SK-N-SH (cell line): Measurements from ENCODE around the gene PCNX2. TPM values are rescaled to one million over a fixed set of nuclear protein-coding genes. Genes with fewer than 3 reads are reported as not detected.

ENCODE experiments used
- CTCF ChIA-PET: fragments of 300-600, 350-600 bp; formaldehyde crosslinking; extraction: SDS; loops from one replicate; lab custom pipeline; 2021; lab: Yijun Ruan, JAX
- POLR2A ChIA-PET: fragments of 350-600 bp; sonication (Branson Sonifier 250); formaldehyde crosslinking; extraction: SDS; loops from one replicate; lab custom pipeline; 2020; ENCODE audit warnings: antibody characterized with exemption, inconsistent platforms; lab: Yijun Ruan, JAX
- DNase-seq: peaks from one replicate; pipeline ENCODE4 v3.0.0; 2012
- H2AFZ ChIP-seq: fragments of 200-600 bp; sonication (generic); 2 replicates; pipeline ENCODE4 v1.8.1; 2016; ENCODE audit warnings: antibody characterized with exemption, mild to moderate bottlenecking, low read depth
- H3F3A ChIP-seq: fragments of 200-600 bp; sonication (generic); replicated peaks from 2 replicates; pipeline ENCODE3; 2016; ENCODE audit warnings: antibody characterized with exemption, mild to moderate bottlenecking; ENCODE audit not compliant: insufficient read depth
- H3K27ac ChIP-seq, 2 experiments: fragments of 200-500 bp in 1 of 2; fragments of 200-600 bp in 1 of 2; sonication (Bioruptor generic) in 1 of 2; sonication (generic), shearing (Covaris generic) in 1 of 2; 2 replicates each; pipeline versions ENCODE4 v1.5.1 to v1.6.1; 2014 to 2016; ENCODE audit warnings: low read depth in 2 of 2, inconsistent platforms in 1 of 2, low read length in 1 of 2, mild to moderate bottlenecking in 1 of 2, mixed read lengths in 1 of 2
- H3K27me3 ChIP-seq: fragments of 200-600 bp; sonication (generic), shearing (Covaris generic); 2 replicates; pipeline ENCODE4 v1.6.1; 2016; ENCODE audit warnings: mixed run types; ENCODE audit not compliant: insufficient read depth
- H3K36me3 ChIP-seq, 2 experiments: fragments of 200-500 bp in 1 of 2; fragments of 200-600 bp in 1 of 2; sonication (Bioruptor generic) in 1 of 2; sonication (generic) in 1 of 2; replicated peaks in 1 of 2; 2 replicates each; pipeline versions ENCODE3 to v1.5.1; 2014 to 2016; ENCODE audit warnings: low read length in 1 of 2, mild to moderate bottlenecking in 1 of 2; ENCODE audit not compliant: insufficient read depth in 2 of 2, control insufficient read depth in 1 of 2
- H3K4me1 ChIP-seq, 2 experiments: fragments of 200-500 bp in 1 of 2; fragments of 200-600 bp in 1 of 2; sonication (Bioruptor generic) in 1 of 2; sonication (generic), shearing (Covaris generic) in 1 of 2; 2 replicates each; pipeline versions ENCODE4 v1.5.1 to v1.6.1; 2014 to 2016; ENCODE audit warnings: low read depth in 1 of 2, low read length in 1 of 2, mixed run types in 1 of 2; ENCODE audit not compliant: insufficient read depth in 2 of 2, control insufficient read depth in 1 of 2
- H3K4me2 ChIP-seq: fragments of 200-600 bp; sonication (generic), shearing (Covaris generic); 2 replicates; pipeline ENCODE4 v1.6.1; 2017; ENCODE audit warnings: mixed run types
- H3K4me3 ChIP-seq, 2 experiments: fragments of 200-500 bp in 1 of 2; fragments of 200-600 bp in 1 of 2; sonication (Bioruptor generic) in 1 of 2; sonication (generic), shearing (Covaris generic) in 1 of 2; 2 replicates each; pipeline versions ENCODE4 v1.5.1 to v1.8.1; 2014 to 2016; ENCODE audit warnings: low read depth in 2 of 2, inconsistent platforms in 1 of 2, low read length in 1 of 2, mild to moderate bottlenecking in 1 of 2, mixed read lengths in 1 of 2, moderate library complexity in 1 of 2
- H3K79me2 ChIP-seq: fragments of 200-600 bp; sonication (generic); 2 replicates; pipeline ENCODE4 v1.8.1; 2017; ENCODE audit warnings: mild to moderate bottlenecking; ENCODE audit not compliant: insufficient read depth
- H3K9ac ChIP-seq: fragments of 200-600 bp; sonication (generic); 2 replicates; pipeline ENCODE4 v1.6.1; 2017; ENCODE audit warnings: mixed run types
- H3K9me2 ChIP-seq: fragments of 200-600 bp; sonication (generic); 2 replicates; pipeline ENCODE4 v1.6.1; 2017; ENCODE audit warnings: mixed run types
- H3K9me3 ChIP-seq: fragments of 200-600 bp; sonication (generic); 2 replicates; pipeline ENCODE4 v1.6.1; 2017; ENCODE audit warnings: mixed run types, mild to moderate bottlenecking, moderate library complexity
- H4K20me1 ChIP-seq: fragments of 200-600 bp; sonication (generic); 2 replicates; pipeline ENCODE4 v1.6.1; 2017; ENCODE audit warnings: mild to moderate bottlenecking, mixed run types; ENCODE audit not compliant: insufficient read depth
- EZH2phosphoT487 ChIP-seq: fragments of 200-600 bp; sonication (generic); IDR thresholded peaks from 2 replicates; pipeline ENCODE4 v1.6.1; 2017; ENCODE audit warnings: low read depth, mixed run types, mild to moderate bottlenecking, antibody characterized with exemption, moderate library complexity, borderline replicate concordance
- FOSL2 ChIP-seq: IDR thresholded peaks from 2 replicates; pipeline ENCODE4 v1.4.0; 2012; ENCODE audit warnings: low read depth, mild to moderate bottlenecking, moderate library complexity, borderline replicate concordance
- FOXJ3 ChIP-seq: sonication (generic); formaldehyde crosslinking; IDR thresholded peaks from 2 replicates; pipeline ENCODE4 v1.5.1; 2020; ENCODE audit warnings: mild to moderate bottlenecking, missing genetic modification reagents
- GATA2 ChIP-seq: sonication (generic); formaldehyde crosslinking; IDR thresholded peaks from 2 replicates; pipeline ENCODE4 v1.5.0; 2020; ENCODE audit warnings: mild to moderate bottlenecking, missing genetic modification reagents
- JUND ChIP-seq: IDR thresholded peaks from 2 replicates; pipeline ENCODE4 v1.4.0; 2012
- NFIC ChIP-seq: IDR thresholded peaks from 2 replicates; pipeline ENCODE4 v1.4.0; 2012; ENCODE audit warnings: borderline replicate concordance
- NRF1 ChIP-seq: IDR thresholded peaks from 2 replicates; pipeline ENCODE4 v1.6.1; 2012; ENCODE audit warnings: low read depth, mild to moderate bottlenecking, low read length
- PBX3 ChIP-seq: IDR thresholded peaks from 2 replicates; pipeline ENCODE4; 2012
- POLR2AphosphoS5 ChIP-seq: IDR thresholded peaks from 2 replicates; pipeline ENCODE4 v1.6.1; 2012; ENCODE audit warnings: low read depth, low read length
- RXRA ChIP-seq: IDR thresholded peaks from 2 replicates; pipeline ENCODE4 v1.4.0; 2012; ENCODE audit warnings: low read depth, mild to moderate bottlenecking, borderline replicate concordance
- SMC3 ChIP-seq: IDR thresholded peaks from 2 replicates; pipeline ENCODE4 v1.6.1; 2012; ENCODE audit warnings: low read depth, low read length, improper control_type of control experiment
- TAF1 ChIP-seq: IDR thresholded peaks from 2 replicates; pipeline ENCODE4 v1.6.1; 2012; ENCODE audit warnings: low read depth, mild to moderate bottlenecking, low read length, moderate library complexity, borderline replicate concordance
- TCF12 ChIP-seq: IDR thresholded peaks from 2 replicates; pipeline ENCODE4 v1.4.0; 2012
- ZBTB33 ChIP-seq: IDR thresholded peaks from 2 replicates; pipeline ENCODE4 v1.4.0; 2012; ENCODE audit warnings: low read depth, borderline replicate concordance
- WGBS: methylation state at CpG from one replicate; pipeline ENCODE4 v1.1.6; 2017; ENCODE audit warnings: low lambda C conversion rate; 5-methylcytosine and 5-hydroxymethylcytosine counted together
- polyA plus RNA-seq, 3 experiments: library from polyadenylated mRNA; depleted of rRNA; stranded (reverse); fragments of >200 nt; gene quantifications; 2 replicates each; pipeline ENCODE4 v1.2.3, GENCODE V29; 2012
- TF ChIP-seq, protein P1 (sequence below): IDR thresholded peaks from 2 replicates; pipeline ENCODE4 v1.6.1; 2012; ENCODE audit warnings: mild to moderate bottlenecking, low read depth, low read length, moderate library complexity
- TF ChIP-seq, protein P2 (sequence below): fragments of 150-350 bp; IDR thresholded peaks from 2 replicates; pipeline ENCODE4 v1.6.1; 2017; ENCODE audit warnings: antibody characterized with exemption, low read length, low read depth, borderline replicate concordance

The PCNX2 gene
- polyA plus RNA-seq, 1 of the 3 experiments (the other 2 are of a cell fraction) = 10.6 TPM

- H3K9ac ChIP-seq = no peak overlapping the region
- H3K9me2 ChIP-seq = no peaks in the 10 kb centered on the region
- no peaks in the 10 kb centered on the region for H4K20me1 ChIP-seq
- H3K4me1 ChIP-seq = no peaks in the 10 kb centered on the region
- no peaks in the 10 kb centered on the region for H3K36me3 ChIP-seq
- no peak for DNase-seq
- POLR2A ChIA-PET = no interaction called here
- no peak for TF ChIP-seq NFIC
- TF ChIP-seq RXRA = no peak
- no peak for TF ChIP-seq NRF1
- TF ChIP-seq TAF1 = no peak
- TF ChIP-seq, protein P1, sequence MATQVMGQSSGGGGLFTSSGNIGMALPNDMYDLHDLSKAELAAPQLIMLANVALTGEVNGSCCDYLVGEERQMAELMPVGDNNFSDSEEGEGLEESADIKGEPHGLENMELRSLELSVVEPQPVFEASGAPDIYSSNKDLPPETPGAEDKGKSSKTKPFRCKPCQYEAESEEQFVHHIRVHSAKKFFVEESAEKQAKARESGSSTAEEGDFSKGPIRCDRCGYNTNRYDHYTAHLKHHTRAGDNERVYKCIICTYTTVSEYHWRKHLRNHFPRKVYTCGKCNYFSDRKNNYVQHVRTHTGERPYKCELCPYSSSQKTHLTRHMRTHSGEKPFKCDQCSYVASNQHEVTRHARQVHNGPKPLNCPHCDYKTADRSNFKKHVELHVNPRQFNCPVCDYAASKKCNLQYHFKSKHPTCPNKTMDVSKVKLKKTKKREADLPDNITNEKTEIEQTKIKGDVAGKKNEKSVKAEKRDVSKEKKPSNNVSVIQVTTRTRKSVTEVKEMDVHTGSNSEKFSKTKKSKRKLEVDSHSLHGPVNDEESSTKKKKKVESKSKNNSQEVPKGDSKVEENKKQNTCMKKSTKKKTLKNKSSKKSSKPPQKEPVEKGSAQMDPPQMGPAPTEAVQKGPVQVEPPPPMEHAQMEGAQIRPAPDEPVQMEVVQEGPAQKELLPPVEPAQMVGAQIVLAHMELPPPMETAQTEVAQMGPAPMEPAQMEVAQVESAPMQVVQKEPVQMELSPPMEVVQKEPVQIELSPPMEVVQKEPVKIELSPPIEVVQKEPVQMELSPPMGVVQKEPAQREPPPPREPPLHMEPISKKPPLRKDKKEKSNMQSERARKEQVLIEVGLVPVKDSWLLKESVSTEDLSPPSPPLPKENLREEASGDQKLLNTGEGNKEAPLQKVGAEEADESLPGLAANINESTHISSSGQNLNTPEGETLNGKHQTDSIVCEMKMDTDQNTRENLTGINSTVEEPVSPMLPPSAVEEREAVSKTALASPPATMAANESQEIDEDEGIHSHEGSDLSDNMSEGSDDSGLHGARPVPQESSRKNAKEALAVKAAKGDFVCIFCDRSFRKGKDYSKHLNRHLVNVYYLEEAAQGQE = no peak
- no peak for TF ChIP-seq FOSL2
- TF ChIP-seq ZBTB33 = no peak
- no peak for TF ChIP-seq SMC3
- no peak for TF ChIP-seq PBX3
- TF ChIP-seq POLR2AphosphoS5 = no peak
- TF ChIP-seq JUND = no peak
- TF ChIP-seq GATA2 = no peak
- no peak for TF ChIP-seq TCF12
- TF ChIP-seq, protein P2, sequence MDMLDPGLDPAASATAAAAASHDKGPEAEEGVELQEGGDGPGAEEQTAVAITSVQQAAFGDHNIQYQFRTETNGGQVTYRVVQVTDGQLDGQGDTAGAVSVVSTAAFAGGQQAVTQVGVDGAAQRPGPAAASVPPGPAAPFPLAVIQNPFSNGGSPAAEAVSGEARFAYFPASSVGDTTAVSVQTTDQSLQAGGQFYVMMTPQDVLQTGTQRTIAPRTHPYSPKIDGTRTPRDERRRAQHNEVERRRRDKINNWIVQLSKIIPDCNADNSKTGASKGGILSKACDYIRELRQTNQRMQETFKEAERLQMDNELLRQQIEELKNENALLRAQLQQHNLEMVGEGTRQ = no peak
- no peak for TF ChIP-seq EZH2phosphoT487
- no peak for TF ChIP-seq FOXJ3 (CRISPR knock-in tag)
- CTCF ChIA-PET = interaction anchor here (0.6 kb wide), 1 partner anchor 376 kb away, joined by 3 read pairs; no protein-coding TSS in a partner anchor
- H3K4me2 ChIP-seq = no peak overlapping the region
- WGBS = 81% methylated on average over 1 of the region's 1 CpG
- no peaks in the 10 kb centered on the region for H3K9me3 ChIP-seq
- no peak overlapping the region for H2AFZ ChIP-seq
- H3K27ac ChIP-seq = no peak overlapping the region
- H3K4me3 ChIP-seq = no peak overlapping the region
- H3K27me3 ChIP-seq = no peaks in the 10 kb centered on the region
- H3F3A ChIP-seq = no peaks in the 10 kb centered on the region
- no peaks in the 10 kb centered on the region for H3K79me2 ChIP-seq
Observed at GRCh38 chr1:233064988-233065387, 230.5 kb downstream of the PCNX2 start.
